PC-9 (cell line): ENCODE measurements around the gene PEAK1. TPM values are rescaled to one million over a fixed set of nuclear protein-coding genes. Genes with fewer than 3 reads are reported as not detected.
A peak's percentile ranks its signal among the peaks of the same experiment; 100 is the strongest.
"Not testable (repeated sequence)": the region's sequence is repeated elsewhere in the genome, so short reads cannot be mapped to it uniquely, and the experiment has no call there.

Experiments
- BruUV-seq: library from RNA; stranded (reverse); fragments of 400-500 nt; replicated peaks from 2 replicates; lab custom pipeline; 2021; lab: Mats Ljungman, UMichigan
- CTCF ChIA-PET: fragments of 300-600 bp; sonication (Branson Sonifier 250); formaldehyde crosslinking; loops from one replicate; lab custom pipeline; 2022; ENCODE audit warnings: antibody characterized with exemption; lab: Charles Lee
- POLR2A ChIA-PET: fragments of 300-600 bp; sonication (Branson Sonifier 250); formaldehyde crosslinking; loops from one replicate; lab custom pipeline; 2022; ENCODE audit warnings: antibody characterized with exemption; ENCODE audit not compliant: unreplicated experiment; lab: Charles Lee
- DNase-seq, 2 experiments: peaks; one replicate each; pipeline versions ENCODE4 v3.0.0 to v3.0.0-alpha.2; 2015 to 2022; ENCODE audit warnings: mixed read lengths in 1 of 2
- H2AFZ ChIP-seq: fragments of 200-600 bp; sonication (generic); 2 replicates; pipeline ENCODE4 v1.8.1; 2017; ENCODE audit warnings: antibody characterized with exemption
- H3F3A ChIP-seq: fragments of 200-600 bp; sonication (generic); 2 replicates; pipeline ENCODE4 v1.8.1; 2017; ENCODE audit warnings: antibody characterized with exemption, mild to moderate bottlenecking, low read depth; ENCODE audit not compliant: insufficient read depth
- H3K27ac ChIP-seq: fragments of 200-600 bp; sonication (generic); 2 replicates; pipeline ENCODE4 v1.6.1; 2016; ENCODE audit warnings: mixed run types
- H3K27me3 ChIP-seq: fragments of 200-600 bp; sonication (generic); 2 replicates; pipeline ENCODE4 v1.6.1; 2016; ENCODE audit warnings: low read depth, mixed run types; ENCODE audit not compliant: insufficient read depth
- H3K36me3 ChIP-seq: fragments of 200-600 bp; sonication (generic); 2 replicates; pipeline ENCODE4 v1.6.1; 2016; ENCODE audit warnings: low read depth, mixed run types
- H3K4me1 ChIP-seq: fragments of 200-600 bp; sonication (generic); replicated peaks from 2 replicates; pipeline ENCODE4 v1.6.1; 2016; ENCODE audit warnings: mixed run types; ENCODE audit not compliant: insufficient read depth
- H3K4me2 ChIP-seq: fragments of 200-600 bp; sonication (generic); 2 replicates; pipeline ENCODE4 v1.6.1; 2017; ENCODE audit warnings: mixed run types
- H3K4me3 ChIP-seq: fragments of 200-600 bp; sonication (generic); 2 replicates; pipeline ENCODE4 v1.6.1; 2016; ENCODE audit warnings: mixed run types
- H3K79me2 ChIP-seq: fragments of 200-600 bp; sonication (generic); 2 replicates; pipeline ENCODE4 v1.6.1; 2017; ENCODE audit warnings: low read depth, mixed run types
- H3K9me2 ChIP-seq: fragments of 200-600 bp; sonication (generic); 2 replicates; pipeline ENCODE4 v1.8.1; 2017; ENCODE audit warnings: mild to moderate bottlenecking; ENCODE audit not compliant: insufficient read depth
- H3K9me3 ChIP-seq: fragments of 200-600 bp; sonication (generic); 2 replicates; pipeline ENCODE4 v1.8.1; 2016; ENCODE audit warnings: low read depth; ENCODE audit not compliant: insufficient read depth
- H4K20me1 ChIP-seq: fragments of 200-600 bp; sonication (generic); 2 replicates; pipeline ENCODE4 v1.8.1; 2017; ENCODE audit not compliant: insufficient read depth
- EZH2 ChIP-seq: fragments of 200-600 bp; sonication (generic); IDR thresholded peaks from 2 replicates; pipeline ENCODE4 v1.8.0; 2017; ENCODE audit warnings: antibody characterized with exemption, low read depth
- intact Hi-C: fragments of 100-400 bp; cut with micrococcal nuclease; formaldehyde crosslinking; loops from one replicate; pipeline ENCODE4 v1.10.0; 2022; ENCODE audit not compliant: unreplicated experiment
- total RNA-seq: library from RNA; stranded (reverse); gene quantifications from 2 replicates; pipeline ENCODE4 v1.2.3, GENCODE V29; 2021
- TF ChIP-seq, protein P1 (sequence below): fragments of 200-600 bp; sonication (generic); conservative IDR thresholded peaks from 2 replicates; pipeline ENCODE4 v1.6.1; 2017; ENCODE audit warnings: mixed run types, antibody characterized with exemption, mild to moderate bottlenecking, moderate library complexity

The PEAK1 gene
- total RNA-seq, 1 experiment from 2014 or later = 20.7 TPM

DNA sequence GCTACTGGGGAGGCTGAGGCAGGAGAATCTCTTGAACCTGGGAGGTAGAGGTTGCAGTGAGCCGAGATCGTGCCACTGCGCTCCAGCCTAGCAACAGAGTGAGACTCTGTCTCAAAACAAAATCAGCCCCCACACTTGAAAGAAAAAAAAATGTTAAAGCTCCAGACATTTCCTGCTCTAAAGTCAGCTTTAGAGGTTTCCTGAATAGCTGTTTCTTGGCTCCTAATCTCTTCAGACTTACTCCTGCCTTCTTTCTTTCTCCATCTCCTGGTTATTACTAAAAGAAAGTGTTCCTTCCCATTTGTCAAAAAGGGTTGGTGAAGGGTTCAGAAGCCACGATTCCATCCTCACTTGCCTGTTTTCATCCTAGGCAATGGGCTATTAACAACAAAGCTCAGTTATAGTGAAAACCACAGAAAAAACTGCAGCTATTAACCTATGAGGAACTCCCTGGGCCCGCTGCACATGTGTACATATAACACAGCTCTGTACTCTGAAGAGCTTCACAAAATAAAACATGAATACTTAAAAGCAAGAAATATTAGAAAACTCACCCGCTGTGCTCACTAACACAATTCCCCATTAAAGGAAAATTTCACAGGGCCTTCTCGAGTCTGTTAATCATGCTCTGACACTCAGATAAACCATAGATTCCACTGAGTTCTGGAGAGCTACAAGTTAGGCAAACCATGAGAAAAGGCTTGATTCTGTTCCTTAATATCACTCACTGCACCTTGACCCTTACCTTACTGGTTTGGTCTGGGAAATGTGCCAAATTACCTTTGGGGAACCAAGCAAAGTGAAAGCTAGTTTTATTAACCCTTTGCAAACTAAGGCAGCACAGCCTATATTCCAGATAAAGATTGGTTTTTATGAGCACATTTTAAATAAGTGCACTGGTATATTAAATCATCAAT is 259.1 kb downstream of the PEAK1 start:
- Histone ChIP-seq H2AFZ (no peak overlapping the region), H3K27me3 (no peaks in the 10 kb centered on the region), H3K9me3 (no peaks in the 10 kb centered on the region), H3K4me1 (peaks cover 30% of the 10 kb centered on the region), H3K9me2 (no peaks in the 10 kb centered on the region), H4K20me1 (no peaks in the 10 kb centered on the region), H3K4me2 (peak overlapping the region; percentile 66), H3K36me3 (no peaks in the 10 kb centered on the region), H3F3A (peaks cover 19% of the 10 kb centered on the region), H3K79me2 (no peaks in the 10 kb centered on the region), H3K4me3 (peak overlapping the region; percentile 21; the same call in 1 of the 2 replicates), H3K27ac (peak overlapping the region; percentile 62)
- ChIA-PET CTCF (interaction anchor here (0.6 to 1.5 kb wide), 2 partner anchors 16 to 277 kb away, joined by 4 to 8 read pairs; no protein-coding TSS in a partner anchor), POLR2A (interaction anchor here (0.5 to 0.9 kb wide), 5 partner anchors 16 to 954 kb away, joined by 3 to 25 read pairs (median 4); no protein-coding TSS in a partner anchor)
- no TSS peak for BruUV-seq
- TF ChIP-seq, protein P1, sequence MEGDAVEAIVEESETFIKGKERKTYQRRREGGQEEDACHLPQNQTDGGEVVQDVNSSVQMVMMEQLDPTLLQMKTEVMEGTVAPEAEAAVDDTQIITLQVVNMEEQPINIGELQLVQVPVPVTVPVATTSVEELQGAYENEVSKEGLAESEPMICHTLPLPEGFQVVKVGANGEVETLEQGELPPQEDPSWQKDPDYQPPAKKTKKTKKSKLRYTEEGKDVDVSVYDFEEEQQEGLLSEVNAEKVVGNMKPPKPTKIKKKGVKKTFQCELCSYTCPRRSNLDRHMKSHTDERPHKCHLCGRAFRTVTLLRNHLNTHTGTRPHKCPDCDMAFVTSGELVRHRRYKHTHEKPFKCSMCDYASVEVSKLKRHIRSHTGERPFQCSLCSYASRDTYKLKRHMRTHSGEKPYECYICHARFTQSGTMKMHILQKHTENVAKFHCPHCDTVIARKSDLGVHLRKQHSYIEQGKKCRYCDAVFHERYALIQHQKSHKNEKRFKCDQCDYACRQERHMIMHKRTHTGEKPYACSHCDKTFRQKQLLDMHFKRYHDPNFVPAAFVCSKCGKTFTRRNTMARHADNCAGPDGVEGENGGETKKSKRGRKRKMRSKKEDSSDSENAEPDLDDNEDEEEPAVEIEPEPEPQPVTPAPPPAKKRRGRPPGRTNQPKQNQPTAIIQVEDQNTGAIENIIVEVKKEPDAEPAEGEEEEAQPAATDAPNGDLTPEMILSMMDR = no peak
- TF ChIP-seq EZH2 = no peak
- intact Hi-C loops = loop anchor here (1.0 kb wide), 1 partner anchor 17 kb away; no protein-coding TSS in a partner anchor
- peak; percentile 41 to 81 for DNase-seq

DNA sequence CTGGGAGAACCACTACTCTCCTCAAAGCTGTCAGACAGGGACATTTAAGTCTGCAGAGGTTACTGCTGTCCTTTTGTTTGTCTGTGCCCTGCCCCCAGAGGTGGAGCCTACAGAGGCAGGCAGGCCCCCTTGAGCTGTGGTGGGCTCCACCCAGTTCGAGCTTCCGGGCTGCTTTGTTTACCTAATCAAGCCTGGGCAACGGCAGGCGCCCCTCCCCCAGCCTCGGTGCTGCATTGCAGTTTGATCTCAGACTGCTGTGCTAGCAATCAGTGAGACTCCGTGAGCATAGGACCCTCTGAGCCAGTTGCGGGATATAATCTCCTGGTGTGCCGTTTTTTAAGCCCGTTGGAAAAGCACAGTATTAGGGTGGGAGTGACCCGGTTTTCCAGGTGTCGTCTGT is 263.9 kb downstream of the PEAK1 start:
- H4K20me1 ChIP-seq, H3K9me2 ChIP-seq, DNase-seq, intact Hi-C loops, POLR2A ChIA-PET, H3K4me2 ChIP-seq, H3K27me3 ChIP-seq, H3K36me3 ChIP-seq, BruUV-seq, H2AFZ ChIP-seq, CTCF ChIA-PET, H3K27ac ChIP-seq, H3F3A ChIP-seq, H3K79me2 ChIP-seq, H3K9me3 ChIP-seq, H3K4me3 ChIP-seq: not testable (repeated sequence)
- H3K4me1 ChIP-seq = peaks cover 18% of the 10 kb centered on the region

DNA sequence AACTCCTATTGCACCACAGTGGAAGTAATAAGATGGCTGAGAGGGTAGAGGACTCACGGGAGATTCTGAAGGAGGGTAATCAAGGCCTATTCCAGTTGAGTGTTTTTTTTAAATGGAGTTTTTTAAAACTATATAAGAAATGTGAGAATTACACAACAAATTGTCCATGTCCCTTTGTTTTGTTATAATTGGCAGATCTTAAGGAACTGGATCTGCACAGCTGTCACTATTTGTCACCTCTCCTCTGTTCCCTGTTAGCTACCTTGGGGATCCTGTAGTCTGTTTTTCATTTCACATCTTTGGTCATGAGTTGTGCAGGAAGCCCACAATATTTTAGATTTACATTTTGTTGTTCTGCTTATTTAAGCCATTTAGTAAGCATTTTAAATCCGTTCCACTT is 271.7 kb downstream of the PEAK1 start:
- ChIA-PET CTCF (no interaction called here), POLR2A (no interaction called here)
- peaks cover 16% of the 10 kb centered on the region; the same call in 1 of the 2 replicates for H3K4me1 ChIP-seq
- H3K9me3 ChIP-seq = no peaks in the 10 kb centered on the region
- H3K79me2 ChIP-seq = no peaks in the 10 kb centered on the region
- H3K9me2 ChIP-seq = no peaks in the 10 kb centered on the region
- BruUV-seq = no TSS peak
- H3K27me3 ChIP-seq = no peaks in the 10 kb centered on the region
- peaks cover 6% of the 10 kb centered on the region; the same call in 1 of the 2 replicates for H3F3A ChIP-seq
- H3K4me2 ChIP-seq = no peak overlapping the region
- H4K20me1 ChIP-seq = no peaks in the 10 kb centered on the region
- no peak overlapping the region for H2AFZ ChIP-seq
- no peak overlapping the region for H3K27ac ChIP-seq
- H3K4me3 ChIP-seq = no peak overlapping the region
- no peak for TF ChIP-seq EZH2
- TF ChIP-seq, protein P1 = no peak
- DNase-seq = no peak
- no peaks in the 10 kb centered on the region for H3K36me3 ChIP-seq
- intact Hi-C loops = no loop called here
